HepG2 (cell line): ENCODE measurements around the gene NFKBIL1. TPM values are rescaled to one million over a fixed set of nuclear protein-coding genes. Genes with fewer than 3 reads are reported as not detected.

Experiments
- CBX1 ChIP-seq: IDR thresholded peaks from one replicate; pipeline ENCODE4 v1.6.1; 2016; ENCODE audit warnings: antibody characterized with exemption, low read depth
- CCDC6 ChIP-seq: sonication (generic); formaldehyde crosslinking; IDR thresholded peaks from 2 replicates; pipeline ENCODE4 v1.8.1; 2022; ENCODE audit warnings: mild to moderate bottlenecking, missing genetic modification reagents, moderate library complexity
- DPF2 ChIP-seq: sonication (generic); formaldehyde crosslinking; IDR thresholded peaks from 2 replicates; pipeline ENCODE4 v1.4.0; 2020; ENCODE audit warnings: mild to moderate bottlenecking, low read depth, missing genetic modification reagents, borderline replicate concordance
- ELK4 ChIP-seq: sonication (generic); formaldehyde crosslinking; IDR thresholded peaks from 2 replicates; pipeline ENCODE4 v1.9.0; 2021; ENCODE audit warnings: missing genetic modification reagents, borderline replicate concordance
- MAFK ChIP-seq, 2 experiments: IDR thresholded peaks in 1 of 2; conservative IDR thresholded peaks in 1 of 2; 2 replicates each; pipeline ENCODE4 v1.6.1; 2011; ENCODE audit warnings: improper control_type of control experiment in 2 of 2, low read length in 2 of 2
- MATR3 ChIP-seq: sonication (generic); formaldehyde crosslinking; IDR thresholded peaks from 2 replicates; pipeline ENCODE4 v1.4.0; 2020; ENCODE audit warnings: missing genetic modification reagents
- MED1 ChIP-seq: sonication (generic); formaldehyde crosslinking; IDR thresholded peaks from 2 replicates; pipeline ENCODE4 v1.4.0; 2020; ENCODE audit warnings: missing genetic modification reagents
- MIXL1 ChIP-seq: IDR thresholded peaks from 2 replicates; pipeline ENCODE4 v1.6.1; 2016
- NR3C1 ChIP-seq: sonication (generic); formaldehyde crosslinking; IDR thresholded peaks from 2 replicates; pipeline ENCODE4 v1.4.0; 2020; ENCODE audit warnings: missing genetic modification reagents
- PAWR ChIP-seq: sonication (generic); formaldehyde crosslinking; IDR thresholded peaks from 2 replicates; pipeline ENCODE4 v1.4.0; 2020; ENCODE audit warnings: missing genetic modification reagents, mild to moderate bottlenecking, borderline replicate concordance
- PITX1 ChIP-seq: sonication (generic); formaldehyde crosslinking; IDR thresholded peaks from 2 replicates; pipeline ENCODE4 v1.5.1; 2020; ENCODE audit warnings: mild to moderate bottlenecking, missing genetic modification reagents
- SMAD9 ChIP-seq: sonication (generic); formaldehyde crosslinking; IDR thresholded peaks from 2 replicates; pipeline ENCODE4 v1.5.1; 2020; ENCODE audit warnings: mild to moderate bottlenecking, missing genetic modification reagents
- U2AF2 ChIP-seq: fragments of 200-400 bp; formaldehyde crosslinking; IDR thresholded peaks from 2 replicates; pipeline ENCODE4 v1.6.1; 2017; ENCODE audit warnings: low read depth, mild to moderate bottlenecking, low read length
- ZBTB34 ChIP-seq: sonication (generic); formaldehyde crosslinking; IDR thresholded peaks from 2 replicates; pipeline ENCODE4 v1.8.0; 2022; ENCODE audit warnings: mild to moderate bottlenecking, missing genetic modification reagents
- ZNF264 ChIP-seq: sonication (generic); formaldehyde crosslinking; IDR thresholded peaks from 2 replicates; pipeline ENCODE4 v1.4.0; 2020; ENCODE audit warnings: missing genetic modification reagents
- ZNF317 ChIP-seq: sonication (generic); formaldehyde crosslinking; IDR thresholded peaks from 2 replicates; pipeline ENCODE4 v1.5.0; 2020; ENCODE audit warnings: mild to moderate bottlenecking, missing genetic modification reagents
- ZNF354B ChIP-seq: sonication (generic); formaldehyde crosslinking; IDR thresholded peaks from 2 replicates; pipeline ENCODE4 v1.8.0; 2022; ENCODE audit warnings: mild to moderate bottlenecking, missing genetic modification reagents
- ZNF367 ChIP-seq: sonication (generic); formaldehyde crosslinking; IDR thresholded peaks from 2 replicates; pipeline ENCODE4 v1.4.0; 2020; ENCODE audit warnings: missing genetic modification reagents, borderline replicate concordance
- ZNF414 ChIP-seq: sonication (generic); formaldehyde crosslinking; IDR thresholded peaks from 2 replicates; pipeline ENCODE4 v1.5.0; 2020; ENCODE audit warnings: missing genetic modification reagents
- ZNF441 ChIP-seq: sonication (generic); formaldehyde crosslinking; IDR thresholded peaks from 2 replicates; pipeline ENCODE4 v1.7.0; 2021; ENCODE audit warnings: missing genetic modification reagents, borderline replicate concordance
- ZNF512 ChIP-seq: sonication (generic); formaldehyde crosslinking; IDR thresholded peaks from 2 replicates; pipeline ENCODE4 v1.4.0; 2020; ENCODE audit warnings: mild to moderate bottlenecking, missing genetic modification reagents
- ZNF550 ChIP-seq: sonication (generic); formaldehyde crosslinking; IDR thresholded peaks from 2 replicates; pipeline ENCODE4 v1.4.0; 2020; ENCODE audit warnings: mild to moderate bottlenecking, missing genetic modification reagents, borderline replicate concordance
- ZNF569 ChIP-seq: sonication (generic); formaldehyde crosslinking; IDR thresholded peaks from 2 replicates; pipeline ENCODE4 v1.5.0; 2020; ENCODE audit warnings: mild to moderate bottlenecking, missing genetic modification reagents, moderate library complexity, borderline replicate concordance
- ZNF607 ChIP-seq: sonication (generic); formaldehyde crosslinking; IDR thresholded peaks from 2 replicates; pipeline ENCODE4 v1.5.1; 2020; ENCODE audit warnings: missing genetic modification reagents, mild to moderate bottlenecking, borderline replicate concordance
- ZNF746 ChIP-seq: sonication (generic); formaldehyde crosslinking; IDR thresholded peaks from 2 replicates; pipeline ENCODE4 v1.8.0; 2022; ENCODE audit warnings: mild to moderate bottlenecking, missing genetic modification reagents
- ZNF891 ChIP-seq: sonication (generic); formaldehyde crosslinking; IDR thresholded peaks from 2 replicates; pipeline ENCODE4 v1.5.0; 2020; ENCODE audit warnings: mild to moderate bottlenecking, missing genetic modification reagents
- polyA plus RNA-seq, 8 experiments: library from polyadenylated mRNA; depleted of rRNA in 3 of 8; stranded (reverse) in 7 of 8; unstranded in 1 of 8; fragments of >200 nt; fragmentation: Illumina TruSeq in 4 of 8; extraction: Trizol in 4 of 8; gene quantifications; 2 replicates each; pipeline versions ENCODE4 v1.2.1 to v1.2.3, GENCODE V29; 2011 to 2016; ENCODE audit warnings: low read depth in 4 of 8, missing spikeins in 1 of 8, mixed read lengths in 1 of 8; ENCODE audit not compliant: insufficient read depth in 1 of 8
- total RNA-seq, 5 experiments: library from RNA; depleted of rRNA; stranded (reverse); fragments of >200 nt; fragmentation: Illumina TruSeq; extraction: Trizol; gene quantifications; 2 replicates each; pipeline ENCODE4 v1.2.3, GENCODE V29; 2016; ENCODE audit warnings: low read depth in 1 of 5

Gene NFKBIL1
- total and polyA plus RNA-seq, 2 of the 13 experiments (the other 11 are each of a cell fraction or from before 2014, with no cell fraction given), result 9.7 to 19.5 TPM

- TF ChIP-seq ZNF367 (CRISPR knock-in tag) (peak; percentile 76; the same call in 1 of the 2 replicates), PAWR (CRISPR knock-in tag) (no peak), ZNF441 (CRISPR knock-in tag) (0 out of 2 replicates have a peak, but pooled peaks have one; percentile 5), MIXL1 (CRISPR knock-in tag) (peak; percentile 84; the same call in 1 of the 2 replicates), SMAD9 (CRISPR knock-in tag) (no peak), ZNF264 (0 out of 2 replicates have a peak, but pooled peaks have one; percentile 17), ZNF891 (CRISPR knock-in tag) (peak; percentile 42; the same call in 1 of the 2 replicates), CBX1 (no peak), ZNF512 (no peak), ZNF317 (CRISPR knock-in tag) (0 out of 2 replicates have a peak, but pooled peaks have one; percentile 52), ZBTB34 (CRISPR knock-in tag) (no peak), ZNF569 (peak; percentile 68; the same call in 1 of the 2 replicates), DPF2 (CRISPR knock-in tag) (0 out of 2 replicates have a peak, but pooled peaks have one; percentile 28), NR3C1 (CRISPR knock-in tag) (no peak), ZNF746 (CRISPR knock-in tag) (no peak), MAFK (conservative IDR thresholded peaks at IDR 0.05 in 1 of 2, IDR thresholded peaks at IDR 0.05 in 1 of 2; ENCODE audit: low read length in 2 of 2) (no peak), ZNF550 (no peak), ZNF607 (CRISPR knock-in tag) (no peak), CCDC6 (CRISPR knock-in tag) (0 out of 2 replicates have a peak, but pooled peaks have one; percentile 23), ZNF414 (CRISPR knock-in tag) (no peak), ELK4 (CRISPR knock-in tag) (no peak), ZNF354B (CRISPR knock-in tag) (no peak), MED1 (CRISPR knock-in tag) (0 out of 2 replicates have a peak, but pooled peaks have one; percentile 4), PITX1 (CRISPR knock-in tag) (peak; percentile 66; the same call in 1 of the 2 replicates), MATR3 (CRISPR knock-in tag) (no peak), U2AF2 (no peak)
Observed at GRCh38 chr6:31529329-31530150, 17.9 kb upstream of the NFKBIL1 start (continued).
